Stomach (tissue), 9 donors: ENCODE results near the gene CARD10. TPM values are rescaled to one million over a fixed set of nuclear protein-coding genes. Genes with fewer than 3 reads are reported as not detected.

Experiments
- DNase-seq, 2 donors: peaks; one replicate each; pipeline versions ENCODE4 v3.0.0 to v3.0.0-alpha.2; 2013 to 2019
- H3K27ac ChIP-seq, 5 donors: fragments of 200-600 bp in 4 of 5; sonication (generic) in 4 of 5; one replicate each; pipeline ENCODE4 v1.5.1; 2013 to 2019; ENCODE audit warnings: mild to moderate bottlenecking in 1 of 5, moderate library complexity in 1 of 5
- H3K27me3 ChIP-seq, 3 donors: fragments of 200-600 bp; sonication (generic); one replicate each; pipeline ENCODE4 v1.5.1; 2017 to 2019; ENCODE audit warnings: mixed run types in 1 of 3
- H3K36me3 ChIP-seq, 4 donors: fragments of 200-600 bp; sonication (generic); 1 replicate in 3 of 4; 2 replicates in 1 of 4; pipeline ENCODE4 v1.5.1; 2016 to 2019
- H3K4me1 ChIP-seq, 4 donors: fragments of 200-600 bp; sonication (generic); one replicate each; pipeline ENCODE4 v1.5.1; 2016 to 2019
- H3K4me3 ChIP-seq, 4 donors: fragments of 200-600 bp; sonication (generic) in 3 of 4; one replicate each; pipeline ENCODE4 v1.5.1; 2016 to 2019; ENCODE audit warnings: mild to moderate bottlenecking in 1 of 4
- H3K9me3 ChIP-seq, 4 donors: fragments of 200-600 bp; sonication (generic); one replicate each; pipeline ENCODE4 v1.5.1; 2016 to 2019
- EP300 ChIP-seq: sonication (generic); formaldehyde crosslinking; IDR thresholded peaks from one replicate; pipeline ENCODE4 v1.6.1; 2017; ENCODE audit warnings: antibody characterized with exemption
- POLR2A ChIP-seq, 4 donors: fragments of 450-650 bp; IDR thresholded peaks; one replicate each; pipeline ENCODE4 v1.6.1; 2016; ENCODE audit warnings: antibody characterized with exemption in 4 of 4, control low read depth in 2 of 4, mild to moderate bottlenecking in 1 of 4, moderate library complexity in 1 of 4
- POLR2AphosphoS5 ChIP-seq, 3 donors: sonication (generic); formaldehyde crosslinking; IDR thresholded peaks; one replicate each; pipeline ENCODE4 v1.6.1; 2016; ENCODE audit warnings: antibody characterized with exemption in 3 of 3
- WGBS, 5 donors: extraction: QIAGEN DNeasy Blood & Tissue Kit in 3 of 5; methylation state at CpG; one replicate each; pipeline versions ENCODE4 v1.1.5 to v1.1.7; 2013 to 2018; 5-methylcytosine and 5-hydroxymethylcytosine counted together
- intact Hi-C: fragments of 100-400 bp; cut with DNase I; formaldehyde crosslinking; loops from one replicate; pipeline ENCODE4 v1.15.1; 2023; ENCODE audit warnings: low total_unique reads
- polyA plus RNA-seq, 3 donors: library from polyadenylated mRNA; stranded (reverse); fragments of 200-250 nt; gene quantifications; one replicate each; pipeline ENCODE4 v1.2.3, GENCODE V29; 2013
- total RNA-seq, 5 donors: library from RNA; depleted of rRNA; stranded (reverse); fragments of >200 nt; gene quantifications; one replicate each; pipeline versions ENCODE4 v1.1.0 to v1.2.3, GENCODE V29; 2014 to 2016
- TF ChIP-seq, protein P1 (sequence below), 7 experiments: fragments of 450-650 bp in 4 of 7; fragments of 200-600 bp in 3 of 7; sonication (generic) in 3 of 7; IDR thresholded peaks; one replicate each; pipeline ENCODE4 v1.5.1; 2016 to 2019; ENCODE audit warnings: antibody characterized with exemption in 7 of 7, control low read depth in 2 of 7, mild to moderate bottlenecking in 1 of 7
- donor health status: healthy with polysubstance abuse.
- donor health status: Bipolar disorder and iron deficiency.
- donor health status: healthy.

Gene CARD10
- total and polyA plus RNA-seq, 8 donors: 5.5 to 120 (median 15.7) TPM

DNA sequence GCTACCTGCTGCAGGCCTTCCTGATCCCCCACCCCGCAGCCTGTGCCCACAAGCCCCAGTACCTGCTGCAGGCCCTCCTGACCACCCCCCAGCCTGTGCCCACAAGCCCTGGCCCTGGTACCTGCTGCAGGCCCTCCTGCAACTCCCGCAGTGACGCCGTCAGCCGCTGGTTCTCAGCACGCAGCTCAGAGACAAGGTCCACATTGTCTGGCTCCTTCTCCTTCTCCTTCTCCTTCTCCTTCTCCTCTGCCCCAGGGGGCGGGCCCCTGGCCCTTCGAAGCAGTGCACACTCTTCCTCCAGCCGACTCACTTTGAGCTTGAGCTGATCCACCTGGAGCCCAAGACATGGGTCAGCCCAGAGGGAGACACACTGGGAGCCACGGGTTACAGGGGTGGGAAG is 9.1 kb downstream of the CARD10 start:
- TF ChIP-seq, protein P1, sequence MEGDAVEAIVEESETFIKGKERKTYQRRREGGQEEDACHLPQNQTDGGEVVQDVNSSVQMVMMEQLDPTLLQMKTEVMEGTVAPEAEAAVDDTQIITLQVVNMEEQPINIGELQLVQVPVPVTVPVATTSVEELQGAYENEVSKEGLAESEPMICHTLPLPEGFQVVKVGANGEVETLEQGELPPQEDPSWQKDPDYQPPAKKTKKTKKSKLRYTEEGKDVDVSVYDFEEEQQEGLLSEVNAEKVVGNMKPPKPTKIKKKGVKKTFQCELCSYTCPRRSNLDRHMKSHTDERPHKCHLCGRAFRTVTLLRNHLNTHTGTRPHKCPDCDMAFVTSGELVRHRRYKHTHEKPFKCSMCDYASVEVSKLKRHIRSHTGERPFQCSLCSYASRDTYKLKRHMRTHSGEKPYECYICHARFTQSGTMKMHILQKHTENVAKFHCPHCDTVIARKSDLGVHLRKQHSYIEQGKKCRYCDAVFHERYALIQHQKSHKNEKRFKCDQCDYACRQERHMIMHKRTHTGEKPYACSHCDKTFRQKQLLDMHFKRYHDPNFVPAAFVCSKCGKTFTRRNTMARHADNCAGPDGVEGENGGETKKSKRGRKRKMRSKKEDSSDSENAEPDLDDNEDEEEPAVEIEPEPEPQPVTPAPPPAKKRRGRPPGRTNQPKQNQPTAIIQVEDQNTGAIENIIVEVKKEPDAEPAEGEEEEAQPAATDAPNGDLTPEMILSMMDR (IDR thresholded peaks at IDR 0.05): no peak
- 33 to 58% (median 42%) methylated on average over 8 to 10 of the region's 10 CpGs for WGBS, 5 donors
- H3K9me3 ChIP-seq: no peaks in the 10 kb centered on the region
- peak overlapping the region; percentile 3 to 38 (median 28) for H3K27ac ChIP-seq
- intact Hi-C loops: no loop called here
- peak in 1 of 2 donors; percentile 54 for DNase-seq
- H3K27me3 ChIP-seq: peaks cover 0 to 12% (median 0%) of the 10 kb centered on the region in 3 donors
- H3K4me1 ChIP-seq: peaks cover 5 to 47% (median 31%) of the 10 kb centered on the region in 4 donors
- H3K36me3 ChIP-seq: peaks cover 5 to 37% (median 30%) of the 10 kb centered on the region in 4 donors
- no peak overlapping the region for H3K4me3 ChIP-seq

DNA sequence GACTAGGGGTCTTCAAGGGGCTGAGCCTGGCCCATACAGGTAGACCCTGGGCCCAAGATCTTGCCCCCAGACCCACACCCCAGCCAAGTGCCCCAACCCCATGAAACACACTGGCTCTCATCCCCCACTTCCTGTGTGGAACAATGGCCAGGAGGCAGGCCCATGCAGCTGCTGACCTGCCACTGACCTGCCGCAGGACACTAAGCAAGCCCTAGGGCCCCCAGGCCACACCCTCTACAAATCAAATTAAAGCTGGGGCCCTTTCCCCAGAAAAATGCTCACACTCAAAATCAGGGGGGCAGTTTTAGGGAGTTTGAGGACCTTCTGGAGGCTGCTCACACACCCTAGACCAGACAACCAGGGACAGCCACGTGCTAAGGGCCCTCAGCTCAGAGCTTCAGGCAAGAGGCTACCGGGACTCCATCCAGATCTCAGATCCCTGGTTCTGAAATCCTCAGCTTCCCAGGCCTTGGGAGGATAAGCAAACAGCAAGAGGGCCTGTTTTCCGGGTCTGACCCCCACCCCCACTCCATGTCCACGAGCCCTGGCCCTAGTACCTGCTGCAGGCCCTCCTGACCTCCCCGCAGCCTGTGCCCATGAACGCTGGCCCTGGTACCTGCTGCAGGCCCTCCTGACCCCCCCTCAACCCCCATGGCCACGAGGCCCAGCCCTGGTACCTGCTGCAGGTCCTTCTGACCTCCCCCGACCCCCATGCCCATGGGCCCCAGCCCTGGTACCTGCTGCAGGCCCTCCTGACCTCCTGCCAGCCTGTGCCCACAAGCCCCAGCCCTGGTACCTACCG is 10.0 kb downstream of the CARD10 start:
- Histone ChIP-seq H3K27me3 (peaks cover 0 to 12% (median 0%) of the 10 kb centered on the region in 3 donors), H3K9me3 (no peaks in the 10 kb centered on the region), H3K4me3 (no peak overlapping the region), H3K36me3 (peaks cover 5 to 28% (median 25%) of the 10 kb centered on the region in 4 donors), H3K4me1 (peaks cover 8 to 55% (median 36%) of the 10 kb centered on the region in 4 donors), H3K27ac (peak overlapping the region; percentile 43 to 56 (median 49))
- DNase-seq: peak in 1 of 2 donors; percentile 55
- intact Hi-C loops: no loop called here
- WGBS, 5 donors: 39 to 50% (median 47%) methylated on average over 6 to 9 of the region's 10 CpGs
- no peak for TF ChIP-seq POLR2A (IDR thresholded peaks at IDR 0.05)
- TF ChIP-seq, protein P1 (IDR thresholded peaks at IDR 0.05): no peak

DNA sequence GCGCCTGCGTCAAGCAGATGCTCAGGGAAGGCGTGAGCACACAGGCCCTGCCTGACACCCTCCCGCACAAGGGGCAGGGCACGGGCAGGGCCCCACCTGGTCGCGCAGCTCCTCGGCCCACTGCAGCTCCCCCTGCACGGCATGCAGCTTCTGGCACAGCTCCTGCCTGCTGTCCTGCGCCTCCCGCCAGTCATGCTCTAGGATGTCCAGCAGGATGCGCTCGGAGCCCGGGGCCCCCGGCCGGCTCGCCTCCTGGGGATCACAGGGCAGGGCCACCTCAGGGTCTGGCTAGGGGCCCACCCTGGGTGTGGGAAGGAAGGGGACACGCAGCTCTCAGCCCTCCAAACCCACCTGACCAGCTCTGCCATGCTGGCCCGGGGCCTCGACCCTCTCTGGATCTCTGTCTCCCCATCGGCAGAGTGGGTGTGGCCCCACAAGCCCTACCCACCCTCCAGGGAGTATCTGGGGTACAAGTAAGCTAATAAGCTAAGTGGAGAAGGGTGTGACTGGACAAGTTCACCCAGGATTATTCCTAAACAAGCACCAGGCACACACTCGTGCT is 10.7 kb downstream of the CARD10 start:
- DNase-seq: peak in 1 of 2 donors; percentile 65
- H3K4me1 ChIP-seq: peaks cover 16 to 61% (median 43%) of the 10 kb centered on the region in 4 donors
- H3K27ac ChIP-seq: peak overlapping the region; percentile 43 to 56 (median 49)
- peaks cover 0 to 9% (median 0%) of the 10 kb centered on the region in 3 donors for H3K27me3 ChIP-seq
- H3K36me3 ChIP-seq: peaks cover 5 to 27% (median 24%) of the 10 kb centered on the region in 4 donors
- H3K9me3 ChIP-seq: no peaks in the 10 kb centered on the region
- TF ChIP-seq, protein P1 (IDR thresholded peaks at IDR 0.05): no peak
- TF ChIP-seq POLR2AphosphoS5 (IDR thresholded peaks at IDR 0.05) (no peak), EP300 (no peak), POLR2A (IDR thresholded peaks at IDR 0.05) (no peak)
- WGBS, 5 donors: 34 to 67% (median 54%) methylated on average over 2 to 22 of the region's 22 CpGs
- intact Hi-C loops: no loop called here
- H3K4me3 ChIP-seq: no peak overlapping the region

DNA sequence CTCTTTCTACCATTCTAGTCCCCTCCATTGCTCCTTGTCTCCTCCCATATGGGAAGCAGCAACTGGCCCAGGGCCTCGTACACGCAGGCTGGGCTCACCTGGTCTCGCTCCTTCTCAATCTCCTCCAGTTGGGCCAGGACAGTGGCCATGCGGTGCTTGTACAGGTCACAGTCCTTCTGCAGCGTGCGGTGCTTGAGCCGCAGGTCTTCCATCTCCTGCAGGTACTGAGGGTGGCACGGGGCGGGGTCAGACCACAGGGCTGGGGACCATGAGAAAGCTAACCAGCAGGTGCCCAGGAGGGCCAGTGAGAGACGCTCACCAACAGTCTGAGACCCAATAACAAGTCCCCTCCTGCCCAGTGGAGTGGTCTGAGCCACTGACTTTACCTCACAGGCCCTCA is 11.5 kb downstream of the CARD10 start:
- intact Hi-C loops: no loop called here
- TF ChIP-seq POLR2A (IDR thresholded peaks at IDR 0.05) (no peak), POLR2AphosphoS5 (IDR thresholded peaks at IDR 0.05) (no peak), EP300 (no peak)
- TF ChIP-seq, protein P1 (IDR thresholded peaks at IDR 0.05): no peak
- peak overlapping the region in 1 of 5 donors; percentile 49 for H3K27ac ChIP-seq
- DNase-seq: no peak
- H3K4me1 ChIP-seq: peaks cover 24 to 61% (median 48%) of the 10 kb centered on the region in 4 donors
- peaks cover 5 to 27% (median 24%) of the 10 kb centered on the region in 4 donors for H3K36me3 ChIP-seq
- H3K27me3 ChIP-seq: peaks cover 0 to 6% (median 0%) of the 10 kb centered on the region in 3 donors
- 93 to 100% (median 94%) methylated on average over 7 to 10 of the region's 10 CpGs for WGBS, 5 donors
- H3K4me3 ChIP-seq: no peak overlapping the region
- H3K9me3 ChIP-seq: no peaks in the 10 kb centered on the region
